KOPT-K1 (cell line): ENCODE results near the gene DLL4.
"Not testable (repeated sequence)": the region's sequence is repeated elsewhere in the genome, so short reads cannot be mapped to it uniquely, and the experiment has no call there.

ENCODE experiments used
- H3K27ac ChIP-seq: fragments of 200-600 bp; sonication (generic); 2 replicates; pipeline ENCODE4 v1.5.1; 2016; ENCODE audit warnings: antibody characterized with exemption, mild to moderate bottlenecking, low read depth, low read length; ENCODE audit not compliant: poor library complexity, severe bottlenecking
- H3K36me3 ChIP-seq: fragments of 200-600 bp; sonication (generic); 2 replicates; pipeline ENCODE4 v1.5.1; 2017; ENCODE audit warnings: antibody characterized with exemption, mild to moderate bottlenecking, low read length, moderate library complexity; ENCODE audit not compliant: insufficient read depth
- H3K9me3 ChIP-seq: fragments of 200-600 bp; sonication (generic); 2 replicates; pipeline ENCODE4 v1.5.1; 2017; ENCODE audit warnings: antibody characterized with exemption, low read length, mild to moderate bottlenecking; ENCODE audit not compliant: insufficient read depth, poor library complexity, severe bottlenecking

DLL4 gene

DNA sequence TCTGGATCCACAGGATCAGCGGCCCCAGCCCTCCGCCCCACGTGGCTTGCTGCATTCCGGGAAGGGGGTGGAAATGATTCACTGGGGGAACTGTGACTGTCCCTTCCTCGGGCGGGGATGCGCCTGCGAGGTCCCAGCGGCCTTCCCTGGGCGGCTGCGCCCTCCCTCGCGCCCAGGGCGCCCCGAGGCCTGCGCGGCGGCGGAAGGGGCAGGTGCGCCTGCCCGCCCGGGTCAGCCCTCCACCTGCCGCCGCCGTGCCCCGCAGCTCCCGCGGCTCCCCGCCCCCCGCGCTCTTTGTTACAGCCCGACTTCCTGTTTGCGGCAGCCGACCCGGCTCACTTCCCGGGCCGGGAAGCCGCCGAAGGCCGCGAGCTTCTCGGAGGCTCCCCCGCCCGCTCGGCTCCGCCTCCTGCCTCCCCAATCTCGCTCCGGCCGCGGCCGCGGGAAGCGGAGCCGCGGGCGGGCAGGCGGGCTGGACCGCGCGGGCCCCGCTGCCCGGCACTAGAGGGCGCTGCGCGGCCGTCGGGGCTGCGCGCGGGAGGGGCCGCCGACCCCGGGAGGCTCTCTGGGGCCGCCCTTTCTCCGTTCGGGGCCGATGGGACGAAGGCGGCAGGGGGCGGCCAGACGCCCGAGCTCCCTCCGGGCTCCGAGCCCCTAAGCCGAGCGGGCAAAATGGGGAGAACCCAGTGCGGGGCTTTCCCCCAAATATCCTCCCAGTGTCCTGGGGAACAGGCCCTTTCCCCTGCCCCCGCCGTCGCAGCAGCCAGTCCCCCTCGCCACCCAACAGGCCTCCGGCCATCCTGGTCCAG, 12.6 kb downstream of the DLL4 start:
- Histone ChIP-seq H3K9me3 (no peaks in the 10 kb centered on the region), H3K27ac (peak overlapping the region; percentile 45), H3K36me3 (no peaks in the 10 kb centered on the region)

DNA sequence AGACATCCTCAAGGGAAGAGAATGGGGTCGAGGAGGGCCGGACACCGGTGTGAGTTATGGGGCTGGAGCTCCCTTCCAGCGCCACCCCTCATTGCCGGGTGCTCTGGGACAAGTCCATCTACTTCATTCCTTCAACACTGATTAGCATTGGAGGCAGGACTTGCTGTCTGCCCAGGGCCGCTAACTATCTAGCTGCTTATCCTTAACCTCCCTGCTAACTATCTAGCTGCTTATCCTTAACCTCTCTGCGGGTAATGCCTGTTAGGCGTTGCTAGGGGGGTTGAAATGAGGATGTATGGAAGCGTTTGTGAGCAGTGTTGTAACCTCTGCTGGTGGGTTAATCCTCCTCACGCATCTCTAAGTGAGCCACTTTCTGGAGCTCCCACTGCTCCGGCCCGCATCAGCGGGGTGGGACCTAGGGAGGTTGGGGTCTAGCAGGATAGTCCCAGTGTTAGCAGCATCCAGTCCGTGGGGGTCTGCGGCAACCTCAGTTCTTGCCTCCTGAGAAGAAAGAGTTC, 13.3 kb downstream of the DLL4 start:
- Histone ChIP-seq H3K36me3 (no peaks in the 10 kb centered on the region), H3K27ac (peak overlapping the region; percentile 45), H3K9me3 (no peaks in the 10 kb centered on the region)

DNA sequence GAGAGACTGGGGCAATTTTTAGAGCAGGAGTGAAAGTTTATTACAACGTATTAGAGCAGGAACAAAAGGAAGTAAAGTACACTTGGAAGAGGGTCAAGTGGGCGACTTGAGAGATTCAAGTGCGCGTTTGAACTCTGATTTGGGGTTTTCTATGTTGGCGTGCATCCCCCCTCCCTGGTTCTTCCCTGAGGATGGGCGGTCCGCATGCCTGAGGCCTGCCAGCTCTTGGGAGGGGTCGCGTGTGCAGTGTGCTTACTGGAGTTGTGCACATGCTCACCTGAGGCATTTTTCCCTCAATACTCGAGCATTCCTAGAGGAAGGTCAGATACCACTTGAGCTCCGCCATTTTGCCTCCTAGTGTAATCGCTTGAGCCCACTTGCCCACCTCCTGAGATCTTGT, 13.7 kb downstream of the DLL4 start:
- no peak overlapping the region for H3K27ac ChIP-seq
- H3K9me3 ChIP-seq = no peaks in the 10 kb centered on the region
- no peaks in the 10 kb centered on the region for H3K36me3 ChIP-seq

DNA sequence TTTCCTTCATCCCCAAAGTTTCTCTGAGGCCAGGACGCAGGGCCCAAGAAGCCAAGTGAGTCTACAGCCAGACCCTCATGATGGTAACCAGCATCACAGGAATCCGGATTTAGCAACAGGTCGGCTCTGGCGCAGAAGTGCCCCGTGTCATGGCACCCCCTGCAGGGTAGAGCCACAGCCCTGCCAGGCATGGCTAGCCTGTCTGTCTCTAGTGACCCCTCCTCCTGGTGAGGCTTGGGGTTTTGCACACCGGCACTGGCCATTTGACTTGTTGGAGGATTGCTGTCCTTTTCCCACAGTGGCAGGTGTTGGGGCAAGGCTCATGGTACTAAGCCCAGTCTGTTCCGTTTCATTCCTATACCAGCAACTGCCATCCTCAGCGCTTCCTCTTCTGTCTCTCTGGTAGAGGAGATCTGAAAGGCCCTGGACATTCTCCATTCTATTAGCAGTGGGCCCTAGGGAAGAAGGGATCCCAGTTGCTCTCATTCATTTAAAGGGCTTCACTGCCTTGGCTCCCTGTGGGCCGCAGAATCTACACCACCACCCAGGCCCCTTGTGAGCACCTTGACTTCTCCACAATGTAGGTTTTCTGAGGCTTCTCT, 14.7 kb downstream of the DLL4 start:
- no peak overlapping the region for H3K27ac ChIP-seq
- no peaks in the 10 kb centered on the region for H3K9me3 ChIP-seq
- H3K36me3 ChIP-seq = no peaks in the 10 kb centered on the region

DNA sequence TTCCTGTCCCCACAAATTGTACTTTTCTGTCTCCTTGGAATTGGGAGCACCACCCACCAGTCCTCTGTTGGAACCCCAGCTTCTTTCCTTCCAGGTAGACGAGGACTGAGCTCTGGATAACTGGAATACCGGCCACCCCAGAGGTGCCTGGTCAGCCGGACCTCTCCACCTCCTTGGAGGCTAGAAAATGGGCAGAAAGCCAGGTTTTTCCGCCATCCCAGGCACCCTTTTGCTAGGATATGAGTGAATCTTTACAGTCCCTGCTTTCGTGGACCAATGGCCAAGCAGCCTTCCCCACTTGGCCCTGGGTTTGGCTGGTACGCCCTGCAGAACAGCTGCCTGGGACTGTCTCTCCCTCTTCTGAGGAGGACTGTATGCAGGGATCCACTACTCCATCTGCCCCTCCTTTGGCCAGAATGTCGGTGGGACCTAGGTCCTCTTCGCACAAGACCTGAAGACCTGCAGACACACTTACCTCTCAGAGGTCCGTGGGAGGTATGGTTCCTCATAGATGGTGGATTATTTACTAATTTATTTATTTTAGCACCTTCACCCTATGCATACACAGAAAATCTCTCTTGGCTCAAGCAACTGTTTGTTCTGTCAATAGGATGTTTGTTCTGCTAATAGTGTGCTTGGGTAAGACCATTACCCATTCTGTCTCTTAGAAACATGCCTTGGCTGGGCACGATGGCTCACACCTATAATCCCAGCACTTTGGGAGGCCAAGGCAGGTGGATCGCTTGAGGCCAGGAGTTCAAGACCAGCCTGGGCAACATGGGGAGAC, 15.6 kb downstream of the DLL4 start:
- H3K9me3 ChIP-seq = no peaks in the 10 kb centered on the region
- no peak overlapping the region for H3K27ac ChIP-seq
- no peaks in the 10 kb centered on the region for H3K36me3 ChIP-seq

DNA sequence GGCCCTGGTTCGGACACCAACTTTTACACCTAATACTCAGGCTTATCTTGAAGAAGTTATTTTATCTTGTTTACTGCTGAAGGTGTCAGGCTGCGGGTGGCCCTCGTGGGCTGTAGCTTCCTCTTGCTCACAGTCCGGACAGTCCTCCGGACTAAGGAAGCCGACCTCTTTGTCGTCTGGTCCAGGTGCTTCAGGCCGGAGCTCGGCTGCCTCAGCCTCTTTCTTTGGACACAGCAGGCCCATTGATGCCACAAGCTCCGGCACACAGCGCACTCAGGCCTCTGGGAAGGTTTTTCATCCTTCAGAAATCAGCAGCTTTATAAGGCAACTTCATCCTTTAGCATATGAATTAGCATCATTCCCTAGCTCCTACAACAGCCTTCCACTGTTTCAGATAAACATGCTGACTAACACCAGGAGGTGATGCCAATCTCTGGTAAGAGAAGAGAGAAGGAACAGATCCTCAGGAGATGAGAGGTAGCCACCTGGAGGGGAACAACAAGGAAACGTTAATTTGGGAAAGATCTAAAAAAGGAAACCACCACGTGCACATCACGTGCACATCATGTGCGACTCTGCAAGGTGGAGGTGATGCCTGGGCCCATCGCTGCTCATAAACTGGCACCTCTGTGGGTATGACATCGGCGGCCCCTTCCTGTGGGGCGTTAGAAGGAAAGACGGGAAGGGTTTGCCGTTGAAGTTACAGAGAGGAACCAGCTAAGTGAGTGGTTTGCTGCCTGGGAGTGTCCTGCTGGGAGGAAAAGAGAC, 19.8 kb downstream of the DLL4 start:
- no peaks in the 10 kb centered on the region for H3K9me3 ChIP-seq
- no peaks in the 10 kb centered on the region for H3K36me3 ChIP-seq
- no peak overlapping the region for H3K27ac ChIP-seq

DNA sequence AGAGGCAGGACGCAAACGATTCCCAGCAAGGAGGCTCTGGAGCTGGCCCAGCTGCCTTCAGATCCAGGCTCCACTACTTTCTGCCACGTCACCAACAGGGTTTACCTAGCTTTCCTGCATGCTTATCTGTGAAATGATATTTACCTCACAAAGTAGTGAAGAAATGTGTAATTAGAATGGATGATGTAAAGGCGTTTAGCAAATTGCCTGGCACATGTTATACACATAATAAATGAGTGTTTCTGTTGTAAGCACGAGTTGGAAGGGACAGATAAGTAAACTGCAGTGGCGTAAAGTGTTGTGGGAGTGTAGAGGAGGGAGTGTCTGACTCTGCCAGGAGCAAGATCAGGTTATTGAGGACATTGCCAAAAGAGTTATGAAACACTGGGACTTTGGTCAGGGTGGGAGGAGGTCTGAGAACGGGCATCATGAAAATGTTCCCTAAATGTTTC, 20.6 kb downstream of the DLL4 start:
- Histone ChIP-seq H3K27ac (no peak overlapping the region), H3K9me3 (no peaks in the 10 kb centered on the region), H3K36me3 (no peaks in the 10 kb centered on the region)

DNA sequence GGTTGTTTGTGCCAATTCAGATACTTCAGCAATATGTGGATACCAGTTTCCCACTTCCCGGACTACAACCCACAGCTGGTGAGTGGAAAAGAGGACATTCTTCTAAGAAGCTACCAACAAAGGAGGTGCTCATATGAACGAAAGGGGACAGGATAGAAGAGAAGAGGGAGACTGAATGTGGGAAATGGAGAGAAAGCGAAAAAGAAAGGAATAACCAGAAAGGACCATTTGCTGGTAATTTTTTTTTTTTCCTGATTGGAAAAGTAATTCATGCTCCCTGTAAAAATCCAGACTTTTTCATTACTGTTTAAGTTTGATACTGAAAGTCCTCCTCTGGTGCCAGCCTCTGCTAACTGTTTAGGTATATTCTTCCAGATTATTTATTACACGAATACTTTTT, 22.6 kb downstream of the DLL4 start:
- no peaks in the 10 kb centered on the region for H3K9me3 ChIP-seq
- no peaks in the 10 kb centered on the region for H3K36me3 ChIP-seq
- no peak overlapping the region for H3K27ac ChIP-seq

DNA sequence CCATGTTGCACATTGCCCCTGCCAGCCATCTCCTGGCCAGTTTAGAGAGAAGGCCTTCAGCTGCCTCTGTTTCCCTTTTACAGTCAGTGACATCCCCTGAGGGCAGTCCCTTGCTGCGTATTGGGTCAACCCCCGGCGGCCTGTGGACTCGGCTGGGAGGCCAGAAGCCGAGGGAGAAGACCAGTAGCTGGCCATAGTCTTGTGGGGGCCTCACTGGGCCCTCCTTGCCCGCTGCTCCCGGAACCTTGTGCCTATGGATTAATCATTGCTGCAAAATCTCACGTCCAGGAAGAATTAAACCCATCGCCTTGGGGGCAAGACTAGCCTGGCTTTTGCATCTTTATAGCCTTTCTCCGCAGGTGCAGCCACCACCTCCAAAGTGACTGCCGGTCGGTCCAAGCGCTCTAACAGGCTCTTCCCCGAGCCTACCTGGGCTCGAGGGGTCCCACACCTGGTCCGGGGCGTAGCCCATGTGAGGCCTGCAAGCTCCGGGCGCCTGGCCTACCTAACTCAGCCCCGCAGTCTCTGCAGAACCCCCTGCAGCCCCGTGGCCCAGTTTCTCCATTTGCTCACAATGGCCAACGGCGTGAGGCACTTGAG, 23.3 kb downstream of the DLL4 start:
- H3K9me3 ChIP-seq = no peaks in the 10 kb centered on the region
- H3K27ac ChIP-seq = peak overlapping the region; percentile 68
- H3K36me3 ChIP-seq = no peaks in the 10 kb centered on the region

DNA sequence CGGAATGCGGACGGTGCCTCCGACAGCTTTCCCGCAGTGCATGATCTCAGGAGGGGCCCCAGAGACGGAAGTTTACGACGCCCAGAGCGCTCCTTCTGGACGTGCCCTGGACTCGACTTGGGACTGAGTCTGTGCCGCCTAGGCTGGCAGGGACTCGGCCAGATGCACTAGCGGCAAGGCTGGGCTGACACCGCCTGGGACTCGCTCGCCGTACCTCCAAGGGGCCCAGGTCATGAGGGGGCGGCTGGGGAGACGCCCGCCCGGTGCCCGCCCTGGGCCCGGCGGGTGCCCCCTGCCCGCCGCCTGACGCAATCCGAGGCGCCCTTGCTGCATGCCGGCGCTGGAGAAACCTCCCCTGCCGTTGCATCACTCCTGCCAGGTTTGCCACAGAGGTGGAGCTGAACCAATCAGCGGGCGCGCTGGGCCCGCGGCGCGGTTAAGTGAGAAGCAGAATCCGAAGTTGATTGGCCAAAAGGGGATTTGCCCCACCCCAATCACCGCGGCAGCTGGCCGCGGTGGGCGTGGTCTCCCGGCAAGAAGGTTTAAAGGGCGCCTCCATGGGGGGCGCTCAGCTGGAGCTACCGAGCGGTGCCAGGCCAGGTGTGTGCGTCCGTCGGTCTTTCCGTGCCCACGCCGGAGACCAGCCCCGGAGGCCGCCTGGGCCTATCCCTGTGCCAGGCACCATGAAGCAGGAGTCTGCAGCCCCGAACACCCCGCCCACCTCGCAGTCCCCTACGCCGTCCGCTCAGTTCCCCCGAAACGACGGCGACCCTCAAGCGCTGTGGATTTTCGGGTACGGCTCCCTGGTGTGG, 24.0 kb downstream of the DLL4 start, which contains the start of gene CHAC1:
Gene CHAC1, plus strand, starts transcription at position 571 of the 812 bp plus-strand sequence. Its CDS starts 113 bp downstream, at position 684.
- Histone ChIP-seq H3K36me3 (no peaks in the 10 kb centered on the region), H3K27ac (peak within 1 kb of the TSS; percentile 68), H3K9me3 (no peaks in the 10 kb centered on the region)

DNA sequence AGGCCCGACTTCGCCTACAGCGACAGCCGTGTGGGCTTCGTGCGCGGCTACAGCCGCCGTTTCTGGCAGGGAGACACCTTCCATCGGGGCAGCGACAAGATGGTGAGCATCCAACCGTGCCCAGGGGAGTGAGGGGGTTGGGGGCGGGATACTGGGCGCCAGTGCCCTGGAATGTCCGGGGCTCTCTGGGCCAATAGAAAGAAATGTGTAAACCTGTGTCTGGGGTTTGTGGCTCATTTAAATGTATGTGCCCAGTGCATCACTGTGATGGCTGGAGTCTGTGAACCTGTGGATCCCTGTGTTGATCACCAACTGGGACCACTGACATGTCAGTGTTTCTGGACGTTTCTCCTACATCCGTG, 24.6 kb downstream of the DLL4 start:
- H3K36me3 ChIP-seq = no peaks in the 10 kb centered on the region
- peak overlapping the region; percentile 68 for H3K27ac ChIP-seq
- no peaks in the 10 kb centered on the region for H3K9me3 ChIP-seq

DNA sequence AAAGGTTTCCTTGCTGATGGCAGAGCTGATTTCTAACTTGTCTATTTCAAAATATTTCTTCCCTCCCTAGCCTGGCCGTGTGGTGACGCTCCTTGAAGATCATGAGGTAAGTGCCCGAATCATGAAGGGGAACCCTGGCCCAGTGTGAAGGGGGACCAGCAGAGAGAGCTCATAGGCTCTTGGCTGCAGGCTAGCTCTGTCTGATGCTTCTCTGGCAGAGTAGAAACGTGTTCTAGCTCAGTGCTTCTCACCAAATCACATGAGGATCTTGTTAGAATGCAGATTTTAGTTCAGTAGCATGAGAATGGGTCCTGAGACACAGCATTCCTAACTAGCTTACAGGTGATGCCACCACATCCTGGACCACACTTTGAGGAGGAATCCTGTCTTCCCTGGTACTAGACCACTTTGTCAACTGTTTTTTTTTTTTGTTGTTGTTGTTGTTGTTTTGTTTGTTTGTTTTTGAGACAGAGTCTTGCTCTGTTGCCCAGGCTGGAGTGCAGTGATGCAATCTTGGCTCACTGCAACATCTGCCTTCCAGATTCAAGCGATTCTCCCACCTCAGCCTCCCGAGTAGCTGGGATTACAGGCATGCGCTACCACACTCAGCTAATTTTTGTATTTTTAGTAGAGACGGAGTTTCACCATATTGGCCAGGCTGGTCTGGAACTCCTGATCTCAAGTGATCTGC, 25.2 kb downstream of the DLL4 start:
- H3K9me3 ChIP-seq, H3K36me3 ChIP-seq, H3K27ac ChIP-seq: not testable (repeated sequence)

DNA sequence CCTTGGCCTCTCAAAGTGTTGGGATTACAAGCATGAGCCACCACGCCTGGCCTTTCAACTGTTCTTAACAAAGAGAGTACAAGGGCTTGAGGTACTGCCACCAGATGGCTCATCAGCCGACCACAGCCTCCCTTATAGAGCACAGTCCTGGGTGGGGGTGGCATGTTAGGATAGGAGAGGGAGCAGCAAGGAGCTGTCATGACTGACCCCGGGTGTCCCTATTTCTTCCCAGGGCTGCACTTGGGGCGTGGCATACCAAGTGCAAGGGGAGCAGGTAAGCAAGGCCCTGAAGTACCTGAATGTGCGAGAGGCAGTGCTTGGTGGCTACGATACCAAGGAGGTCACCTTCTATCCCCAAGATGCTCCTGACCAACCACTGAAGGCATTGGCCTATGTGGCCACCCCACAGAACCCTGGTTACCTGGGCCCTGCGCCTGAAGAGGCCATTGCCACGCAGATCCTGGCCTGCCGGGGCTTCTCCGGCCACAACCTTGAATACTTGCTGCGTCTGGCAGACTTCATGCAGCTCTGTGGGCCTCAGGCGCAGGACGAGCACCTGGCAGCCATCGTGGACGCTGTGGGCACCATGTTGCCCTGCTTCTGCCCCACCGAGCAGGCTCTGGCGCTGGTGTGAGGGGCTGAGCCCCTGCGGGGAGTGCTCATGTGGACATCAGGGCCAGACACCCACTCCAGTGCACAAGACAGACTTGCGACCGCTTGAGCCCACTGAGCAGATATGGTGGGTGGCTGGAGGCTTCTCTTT, 26.2 kb downstream of the DLL4 start:
- H3K9me3 ChIP-seq = no peaks in the 10 kb centered on the region
- H3K27ac ChIP-seq = no peak overlapping the region

More for the DNA sequence above, 26.2 kb downstream of the DLL4 start:
- H3K36me3 ChIP-seq = no peaks in the 10 kb centered on the region
